ENCODE measurements around the gene ST6GAL1. TPM values are rescaled to one million over a fixed set of nuclear protein-coding genes. Genes with fewer than 3 reads are reported as not detected.

The ST6GAL1 gene
- total and polyA plus RNA-seq, 2 of the 4 experiments (the other 2 are of a cell fraction), result 1.4 to 2.9 TPM

- Histone ChIP-seq H4K20me1 (ENCODE audit: insufficient read depth, low read length) (no peaks in the 10 kb centered on the region), H3K36me3 (ENCODE audit: control insufficient read depth, insufficient read depth, low read length) (no peaks in the 10 kb centered on the region), H3K56ac (ENCODE audit: extremely low read depth, insufficient read depth, low read length) (no peak overlapping the region), H3K79me1 (ENCODE audit: low read depth in 1 of 2, low read length in 2 of 2) (no peaks in the 10 kb centered on the region), H2AK5ac (ENCODE audit: low read depth, low read length) (no peak overlapping the region), H3K23ac (ENCODE audit: low read depth, low read length) (no peak overlapping the region), H2BK120ac (ENCODE audit: low read depth, low read length) (no peak overlapping the region), H3K9me1 (ENCODE audit: insufficient read depth, low read length) (no peaks in the 10 kb centered on the region), H3K9me3 (ENCODE audit: control insufficient read depth, insufficient read depth, low read length) (no peaks in the 10 kb centered on the region), H3K4ac (ENCODE audit: low read depth, low read length) (no peak overlapping the region), H2AFZ (replicated peaks; ENCODE audit: low read length, poor library complexity) (no peak overlapping the region), H3K9ac (ENCODE audit: low read depth, low read length) (no peak overlapping the region), H2BK15ac (ENCODE audit: low read depth, low read length) (no peak overlapping the region), H3K4me1 (ENCODE audit: control insufficient read depth, insufficient read depth, low read length) (no peaks in the 10 kb centered on the region), H4K8ac (ENCODE audit: low read depth in 2 of 2, low read length in 2 of 2) (no peak overlapping the region), H2BK5ac (ENCODE audit: low read depth, low read length, poor library complexity, severe bottlenecking) (no peak overlapping the region), H4K5ac (ENCODE audit: low read depth, low read length) (no peak overlapping the region), H3K4me2 (ENCODE audit: low read depth, low read length) (no peak overlapping the region), H3K27ac (ENCODE audit: insufficient read depth, low read length) (no peak overlapping the region), H2BK20ac (ENCODE audit: low read depth, low read length) (no peak overlapping the region), H3K4me3 (ENCODE audit: insufficient read depth, low read depth, low read length) (no peak overlapping the region), H2AK9ac (replicated peaks; ENCODE audit: low read depth, low read length, poor library complexity) (no peak overlapping the region), H4K91ac (ENCODE audit: insufficient read depth, low read depth, low read length) (no peak overlapping the region), H3K27me3 (ENCODE audit: control insufficient read depth, insufficient read depth, low read length) (no peaks in the 10 kb centered on the region), H3K14ac (replicated peaks; ENCODE audit: low read depth, low read length) (no peak overlapping the region), H3K18ac (ENCODE audit: low read depth, low read length) (no peak overlapping the region)
- no peak for TF ChIP-seq CTCF (conservative IDR thresholded peaks at IDR 0.05; ENCODE audit: low read depth, low read length)
- no peak for TF ChIP-seq POLR2A (IDR thresholded peaks at IDR 0.05; ENCODE audit: low read depth, low read length)
- TF ChIP-seq ELK1 (IDR thresholded peaks at IDR 0.05; ENCODE audit: borderline replicate concordance, low read depth, low read length), result no peak
- TF ChIP-seq RAD21 (IDR thresholded peaks at IDR 0.05; ENCODE audit: low read length), result no peak
- no peak for TF ChIP-seq MAFK (IDR thresholded peaks at IDR 0.05; ENCODE audit: low read depth, low read length)
- TF ChIP-seq SMC3 (IDR thresholded peaks at IDR 0.05; ENCODE audit: low read depth, low read length), result no peak
- TF ChIP-seq BHLHE40 (IDR thresholded peaks at IDR 0.05; ENCODE audit: low read depth, low read length), result no peak
- no peak for TF ChIP-seq CEBPB (IDR thresholded peaks at IDR 0.05; ENCODE audit: low read depth, low read length)
- no peak for TF ChIP-seq FOS (IDR thresholded peaks at IDR 0.05; ENCODE audit: low read depth, low read length)
- TF ChIP-seq MAZ (IDR thresholded peaks at IDR 0.05; ENCODE audit: borderline replicate concordance, low read depth, low read length), result no peak
- no peak for TF ChIP-seq RCOR1 (IDR thresholded peaks at IDR 0.05; ENCODE audit: insufficient replicate concordance, low read length)
- no peak for TF ChIP-seq MXI1 (IDR thresholded peaks at IDR 0.05; ENCODE audit: borderline replicate concordance, low read depth, low read length)
- TF ChIP-seq CHD1 (IDR thresholded peaks at IDR 0.05; ENCODE audit: low read depth, low read length), result no peak
- TF ChIP-seq NFE2L2 (IDR thresholded peaks at IDR 0.05; ENCODE audit: low read depth, low read length), result no peak
- TF ChIP-seq RFX5 (IDR thresholded peaks at IDR 0.05; ENCODE audit: low read depth, low read length), result no peak
- TF ChIP-seq USF2 (IDR thresholded peaks at IDR 0.05; ENCODE audit: low read depth, low read length), result no peak
- BruUV-seq (replicated peaks), result no TSS peak
- in situ Hi-C loops (cut with MboI; ENCODE audit: low sequenced_read_pairs) (no loop called here), intact Hi-C loops (cut with micrococcal nuclease) (no loop called here), dilution Hi-C loops (cut with HindIII; ENCODE audit: low sequenced_read_pairs, unreplicated experiment) (no loop called here)
- WGBS, 2 experiments (ENCODE audit: extremely low coverage in 2 of 2, insufficient read length in 1 of 2), result no CpG with 5 or more reads among the region's 5 CpGs
- ChIA-PET POLR2A (ENCODE audit: unreplicated experiment) (no interaction called here), CTCF (no interaction called here)
- no peak for DNase-seq
- ATAC-seq (ENCODE audit: low read depth), result no peak
These were observed 120.7 kb downstream of the ST6GAL1 start for GRCh38 chr3:187051066-187051465.
